ENCODE results near the gene KIAA2012. TPM values are rescaled to one million over a fixed set of nuclear protein-coding genes. Genes with fewer than 3 reads are reported as not detected.

KIAA2012 gene
- total and polyA plus RNA-seq, 2 donors (not counting 1 experiment from before 2014, with no cell fraction given), result not detected

GRCh38 chr2:202084265-202084664, 11.2 kb downstream of the KIAA2012 start:
- Histone ChIP-seq H3K27me3 (replicated peaks in 1 of 4; ENCODE audit: control extremely low read depth in 1 of 4, control insufficient read depth in 3 of 4, insufficient read depth in 4 of 4, low read length in 3 of 4) (no peaks in the 10 kb centered on the region), H3K79me2 (ENCODE audit: control insufficient read depth, insufficient read depth, low read length) (no peaks in the 10 kb centered on the region), H3K9me3 (ENCODE audit: control extremely low read depth in 1 of 3, control insufficient read depth in 2 of 3, insufficient read depth in 1 of 3, low read length in 2 of 3) (no peaks in the 10 kb centered on the region), H3K36me3 (replicated peaks in 1 of 2; ENCODE audit: control extremely low read depth in 1 of 2, control insufficient read depth in 1 of 2, extremely low read depth in 1 of 2, insufficient read depth in 2 of 2, low read length in 1 of 2) (no peaks in the 10 kb centered on the region), H3K4me2 (replicated peaks; ENCODE audit: low read depth, low read length, poor library complexity, severe bottlenecking) (no peak overlapping the region), H3K9ac (ENCODE audit: low read length) (no peak overlapping the region), H2AFZ (ENCODE audit: insufficient read depth, low read depth, low read length, poor library complexity, severe bottlenecking) (no peak overlapping the region), H3K4me1 (ENCODE audit: control insufficient read depth in 2 of 2, insufficient read depth in 2 of 2, low read length in 2 of 2) (no peaks in the 10 kb centered on the region), H4K20me1 (ENCODE audit: control insufficient read depth, insufficient read depth, low read length, poor library complexity, severe bottlenecking) (no peaks in the 10 kb centered on the region), H3K4me3 (ENCODE audit: control extremely low read depth in 1 of 5, extremely low read depth in 1 of 5, insufficient read depth in 1 of 5, low read depth in 2 of 5, low read length in 4 of 5) (no peak overlapping the region), H3K27ac (ENCODE audit: low read length in 2 of 2) (no peak overlapping the region)
- ATAC-seq (ENCODE audit: low read depth), result no peak
- ChIA-PET CTCF (no interaction called here), POLR2A (no interaction called here)
- Mint-ChIP-seq H3K4me1 (no peaks in the 10 kb centered on the region), H3K4me3 (no peak overlapping the region), H3K27ac (no peak overlapping the region), H3K9me3 (ENCODE audit: insufficient read depth) (no peaks in the 10 kb centered on the region), H3K27me3 (peaks cover 15% of the 10 kb centered on the region)
- no peak for DNase-seq
- intact Hi-C loops (cut with micrococcal nuclease), result no loop called here
- TF ChIP-seq EZH2 (IDR thresholded peaks at IDR 0.05; ENCODE audit: borderline replicate concordance, insufficient read depth, low read depth, low read length, poor library complexity, severe bottlenecking) (no peak), CTCF (IDR thresholded peaks at IDR 0.05) (no peak)
- 90% methylated on average over 5 of the region's 6 CpGs for WGBS (ENCODE audit: insufficient coverage)

GRCh38 chr2:202088777-202089176, 15.7 kb downstream of the KIAA2012 start:
- POLR2A ChIA-PET, result no interaction called here

More at GRCh38 chr2:202088777-202089176, 15.7 kb downstream of the KIAA2012 start:
- Mint-ChIP-seq H3K27ac (no peak overlapping the region), H3K9me3 (ENCODE audit: insufficient read depth) (no peaks in the 10 kb centered on the region), H3K4me1 (peaks cover 14% of the 10 kb centered on the region), H3K27me3 (peaks cover 25% of the 10 kb centered on the region), H3K4me3 (no peak overlapping the region)
- H3K27me3 ChIP-seq (replicated peaks in 1 of 4; ENCODE audit: control extremely low read depth in 1 of 4, control insufficient read depth in 3 of 4, insufficient read depth in 4 of 4, low read length in 3 of 4), result no peaks in the 10 kb centered on the region
- intact Hi-C loops (cut with micrococcal nuclease), result no loop called here
- H3K36me3 ChIP-seq (replicated peaks in 1 of 2; ENCODE audit: control extremely low read depth in 1 of 2, control insufficient read depth in 1 of 2, extremely low read depth in 1 of 2, insufficient read depth in 2 of 2, low read length in 1 of 2), result no peaks in the 10 kb centered on the region
- 92% methylated on average over 3 of the region's 3 CpGs for WGBS (ENCODE audit: insufficient coverage)
- no peak overlapping the region for H3K4me2 ChIP-seq (replicated peaks; ENCODE audit: low read depth, low read length, poor library complexity, severe bottlenecking)
- CTCF ChIA-PET, result no interaction called here
- no peak for DNase-seq
- H3K27ac ChIP-seq (ENCODE audit: low read length in 2 of 2), result no peak overlapping the region
- H2AFZ ChIP-seq (ENCODE audit: insufficient read depth, low read depth, low read length, poor library complexity, severe bottlenecking), result no peak overlapping the region
- H3K9me3 ChIP-seq (ENCODE audit: control extremely low read depth in 1 of 3, control insufficient read depth in 2 of 3, insufficient read depth in 1 of 3, low read length in 2 of 3), result no peaks in the 10 kb centered on the region
- H3K4me3 ChIP-seq (ENCODE audit: control extremely low read depth in 1 of 5, extremely low read depth in 1 of 5, insufficient read depth in 1 of 5, low read depth in 2 of 5, low read length in 4 of 5), result no peak overlapping the region
- ATAC-seq (ENCODE audit: low read depth), result no peak
- TF ChIP-seq CTCF (IDR thresholded peaks at IDR 0.05), result no peak
- TF ChIP-seq EZH2 (IDR thresholded peaks at IDR 0.05; ENCODE audit: borderline replicate concordance, insufficient read depth, low read depth, low read length, poor library complexity, severe bottlenecking), result no peak
- no peak overlapping the region for H3K9ac ChIP-seq (ENCODE audit: low read length)
- no peaks in the 10 kb centered on the region for H4K20me1 ChIP-seq (ENCODE audit: control insufficient read depth, insufficient read depth, low read length, poor library complexity, severe bottlenecking)
- peaks cover 11 to 18% of the 10 kb centered on the region in 2 donors for H3K4me1 ChIP-seq (ENCODE audit: control insufficient read depth in 2 of 2, insufficient read depth in 2 of 2, low read length in 2 of 2)
- H3K79me2 ChIP-seq (ENCODE audit: control insufficient read depth, insufficient read depth, low read length), result no peaks in the 10 kb centered on the region

Measured in B cell (primary cell).